ENCODE measurements around the gene LRRK1. TPM values are rescaled to one million over a fixed set of nuclear protein-coding genes. Genes with fewer than 3 reads are reported as not detected.

The LRRK1 gene
- total and polyA plus RNA-seq, 2 of the 13 experiments (the other 11 are each of a cell fraction or from before 2014, with no cell fraction given), result 0.13 to 1.2 TPM

- TF ChIP-seq ZNF136 (CRISPR knock-in tag; IDR thresholded peaks at IDR 0.05; ENCODE audit: low read depth) (no peak), DNMT3B (CRISPR knock-in tag; conservative IDR thresholded peaks at IDR 0.05) (no peak), ZNF343 (CRISPR knock-in tag; IDR thresholded peaks at IDR 0.05) (no peak), SKIL (CRISPR knock-in tag; IDR thresholded peaks at IDR 0.05; ENCODE audit: borderline replicate concordance) (no peak), ZSCAN25 (CRISPR knock-in tag; IDR thresholded peaks at IDR 0.05) (no peak), ZNF318 (CRISPR knock-in tag; IDR thresholded peaks at IDR 0.05) (no peak), TCF7 (IDR thresholded peaks at IDR 0.05; ENCODE audit: low read depth) (no peak), TFDP2 (CRISPR knock-in tag; IDR thresholded peaks at IDR 0.05) (no peak)
These were observed 138.8 kb downstream of the LRRK1 start (continued) for GRCh38 chr15:101057841-101058407.
